ENCODE results near the gene SARDH. TPM values are rescaled to one million over a fixed set of nuclear protein-coding genes. Genes with fewer than 3 reads are reported as not detected.

Gene SARDH
- total RNA-seq, 1 experiment from 2014 or later = 5.6 TPM

GRCh38 chr9:133727876-133728441 lies 10.2 kb downstream of the SARDH start:
- DNase-seq (ENCODE audit: low read depth, low spot score) (no peak), ATAC-seq (no peak)
- TF ChIP-seq FOSL1 (IDR thresholded peaks at IDR 0.05; ENCODE audit: low read depth) (no peak), CTCF (IDR thresholded peaks at IDR 0.05 in 2 of 3, conservative IDR thresholded peaks at IDR 0.05 in 1 of 3; ENCODE audit: borderline replicate concordance in 1 of 3, insufficient read depth in 1 of 3, low read depth in 2 of 3, low read length in 2 of 3) (no peak), ATF3 (IDR thresholded peaks at IDR 0.05) (no peak), SP1 (IDR thresholded peaks at IDR 0.05; ENCODE audit: low read depth) (no peak), ELF1 (IDR thresholded peaks at IDR 0.05; ENCODE audit: borderline replicate concordance, low read depth) (no peak), RAD21 (IDR thresholded peaks at IDR 0.05; ENCODE audit: low read depth) (no peak), JUND (IDR thresholded peaks at IDR 0.05) (no peak), SRF (IDR thresholded peaks at IDR 0.05; ENCODE audit: low read depth) (no peak), TCF7L2 (IDR thresholded peaks at IDR 0.05; ENCODE audit: borderline replicate concordance, extremely low read depth, insufficient read depth, insufficient read length) (no peak), MAX (IDR thresholded peaks at IDR 0.05) (no peak), POLR2AphosphoS5 (IDR thresholded peaks at IDR 0.05; ENCODE audit: low read depth, low read length) (no peak), CBX3 (IDR thresholded peaks at IDR 0.05; ENCODE audit: low read depth) (no peak), EZH2phosphoT487 (IDR thresholded peaks at IDR 0.05; ENCODE audit: borderline replicate concordance) (no peak), YY1 (IDR thresholded peaks at IDR 0.05; ENCODE audit: extremely low read depth, insufficient replicate concordance, low read depth, low read length) (no peak), ZBTB33 (IDR thresholded peaks at IDR 0.05; ENCODE audit: extremely low read depth, insufficient replicate concordance, low read length) (no peak)
- no peaks in the 10 kb centered on the region for H3K79me2 ChIP-seq (ENCODE audit: insufficient read depth, low read length)
- H3K36me3 ChIP-seq (ENCODE audit: control insufficient read depth in 1 of 2, insufficient read depth in 2 of 2, low read length in 2 of 2) = no peaks in the 10 kb centered on the region
- H2AFZ ChIP-seq (ENCODE audit: low read depth, low read length, poor library complexity, severe bottlenecking) = no peak overlapping the region
- no peaks in the 10 kb centered on the region for H3K9me2 ChIP-seq (ENCODE audit: insufficient read depth)
- H3K4me2 ChIP-seq (ENCODE audit: low read length) = no peak overlapping the region
- no peak overlapping the region for H3K4me3 ChIP-seq (replicated peaks in 1 of 2; ENCODE audit: low read depth in 1 of 2, low read length in 2 of 2)
- no peak overlapping the region for H3K9ac ChIP-seq (ENCODE audit: low read length)
- no TSS peak for BruUV-seq (replicated peaks)
- H3K9me3 ChIP-seq (ENCODE audit: control insufficient read depth in 1 of 2, insufficient read depth in 1 of 2, low read depth in 1 of 2, low read length in 2 of 2) = no peaks in the 10 kb centered on the region
- H4K20me1 ChIP-seq (ENCODE audit: insufficient read depth) = no peaks in the 10 kb centered on the region
- ChIA-PET RAD21 (ENCODE audit: low non-redundant PET in 1 of 2, low total read pairs in 2 of 2, uncharacterized antibody in 2 of 2, unreplicated experiment in 2 of 2) (interaction anchor here in 1 of 2 experiments (0.6 kb wide), 1 partner anchor 169 kb away, joined by 3 read pairs; no protein-coding TSS in a partner anchor), CTCF (interaction anchor here (0.6 to 2.7 kb wide), 6 partner anchors 15 to 268 kb away, joined by 3 to 14 read pairs (median 8); partner anchors contain the start of gene ADAMTSL2), POLR2A (no interaction called here)
- intact Hi-C loops (cut with micrococcal nuclease) = loop anchor here (2.0 to 5.0 kb wide), 2 partner anchors 264 to 321 kb away; partner anchors contain the start of gene VAV2
- 0 out of 2 replicates have a peak, but pooled peaks cover 12% of the 10 kb centered on the region for H3K27me3 ChIP-seq (ENCODE audit: insufficient read depth, low read length)
- H3K27ac ChIP-seq (ENCODE audit: low read depth, low read length) = no peak overlapping the region
- H3K4me1 ChIP-seq (ENCODE audit: control insufficient read depth in 1 of 2, insufficient read depth in 2 of 2, low read length in 2 of 2) = peaks cover 0 to 5% of the 10 kb centered on the region in 2 experiments; a peak in 2 of 4 replicates

All from HCT116 (cell line).